GM19467 (cell line): ENCODE results near the gene CCDC127.
"Not testable (repeated sequence)": the region's sequence is repeated elsewhere in the genome, so short reads cannot be mapped to it uniquely, and the experiment has no call there.

ENCODE experiments used
- ATAC-seq: cut with Tn5 transposase; IDR thresholded peaks from one replicate; pipeline ENCODE4 v1.9.1; 2021; ENCODE audit warnings: mild to moderate bottlenecking, moderate library complexity; ENCODE audit not compliant: unreplicated experiment

Gene CCDC127

GRCh38 chr5:217494-218456, at the start of gene CCDC127, which contains the start of gene SDHA:
TSS of gene CCDC127 (minus strand) at chr5:218153. CDS start at chr5:216849, 1,304 bp downstream.
TSS of gene SDHA (plus strand) at chr5:218320. CDS start at chr5:218356, 36 bp downstream.
- ATAC-seq = peak; percentile 72

GRCh38 chr5:267716-268115, 49.8 kb upstream of the CCDC127 start:
- no peak for ATAC-seq

GRCh38 chr5:266311-267026, 48.5 kb upstream of the CCDC127 start:
- ATAC-seq = not testable (repeated sequence)

- ATAC-seq = no peak
Observed at GRCh38 chr5:264338-264737, 46.4 kb upstream of the CCDC127 start.

- ATAC-seq = not testable (repeated sequence)
Observed at GRCh38 chr5:263275-263974, 45.5 kb upstream of the CCDC127 start.

GRCh38 chr5:257148-257547, 39.2 kb upstream of the CCDC127 start:
- ATAC-seq = no peak

- not testable (repeated sequence) for ATAC-seq
Observed at GRCh38 chr5:256347-256746, 38.4 kb upstream of the CCDC127 start.

GRCh38 chr5:255116-255515, 37.2 kb upstream of the CCDC127 start:
- ATAC-seq = not testable (repeated sequence)

GRCh38 chr5:254322-254721, 36.4 kb upstream of the CCDC127 start:
- not testable (repeated sequence) for ATAC-seq

- ATAC-seq = no peak
Observed at GRCh38 chr5:252546-252945, 34.6 kb upstream of the CCDC127 start.

- ATAC-seq = not testable (repeated sequence)
Observed at GRCh38 chr5:251975-252374, 34.0 kb upstream of the CCDC127 start.

GRCh38 chr5:251538-251937, 33.6 kb upstream of the CCDC127 start:
- not testable (repeated sequence) for ATAC-seq

GRCh38 chr5:251016-251415, 33.1 kb upstream of the CCDC127 start:
- ATAC-seq = not testable (repeated sequence)

- not testable (repeated sequence) for ATAC-seq
Observed at GRCh38 chr5:250396-250795, 32.4 kb upstream of the CCDC127 start.

- ATAC-seq = not testable (repeated sequence)
Observed at GRCh38 chr5:245717-246116, 27.8 kb upstream of the CCDC127 start.

GRCh38 chr5:243683-244367, 25.9 kb upstream of the CCDC127 start:
- not testable (repeated sequence) for ATAC-seq

GRCh38 chr5:241045-241669, 23.2 kb upstream of the CCDC127 start:
- ATAC-seq = not testable (repeated sequence)

- not testable (repeated sequence) for ATAC-seq
Observed at GRCh38 chr5:240550-240949, 22.6 kb upstream of the CCDC127 start.

GRCh38 chr5:237931-238330, 20.0 kb upstream of the CCDC127 start:
- ATAC-seq = not testable (repeated sequence)

- not testable (repeated sequence) for ATAC-seq
Observed at GRCh38 chr5:235527-235926, 17.6 kb upstream of the CCDC127 start.
